ENCODE measurements around the gene ADIG. TPM values are rescaled to one million over a fixed set of nuclear protein-coding genes. Genes with fewer than 3 reads are reported as not detected.

ADIG gene
- total RNA-seq, 1 donor from 2014 or later: not detected

- no peak for DNase-seq
These were observed 21.2 kb downstream of the ADIG start for GRCh38 chr20:38602185-38602581.

- no peak for DNase-seq
These were observed 22.3 kb downstream of the ADIG start for GRCh38 chr20:38603286-38603685.

- no peak for DNase-seq
These were observed 23.9 kb downstream of the ADIG start for GRCh38 chr20:38604873-38605303.

GRCh38 chr20:38607351-38607750 lies 26.4 kb downstream of the ADIG start:
- no peak for DNase-seq

GRCh38 chr20:38608188-38608587 lies 27.2 kb downstream of the ADIG start:
- no peak for DNase-seq

- DNase-seq: no peak
These were observed 28.8 kb downstream of the ADIG start for GRCh38 chr20:38609815-38610214.

GRCh38 chr20:38610521-38610920 lies 29.5 kb downstream of the ADIG start:
- DNase-seq: no peak

GRCh38 chr20:38612751-38613515 lies 31.9 kb downstream of the ADIG start:
- DNase-seq: no peak

- DNase-seq: no peak
These were observed 34.3 kb downstream of the ADIG start for GRCh38 chr20:38615283-38615682.

- DNase-seq: no peak
These were observed 35.5 kb downstream of the ADIG start for GRCh38 chr20:38616457-38616856.

GRCh38 chr20:38617011-38617829 lies 36.2 kb downstream of the ADIG start:
- DNase-seq: no peak

- DNase-seq: no peak
These were observed 36.8 kb downstream of the ADIG start for GRCh38 chr20:38617830-38618196.

- no peak for DNase-seq
These were observed 39.4 kb downstream of the ADIG start for GRCh38 chr20:38620441-38620840.

- DNase-seq: no peak
These were observed 42.1 kb downstream of the ADIG start for GRCh38 chr20:38623061-38623460.

- no peak for DNase-seq
These were observed 43.1 kb downstream of the ADIG start for GRCh38 chr20:38624084-38624483.

- DNase-seq: no peak
These were observed 44.9 kb downstream of the ADIG start for GRCh38 chr20:38625896-38626295.

GRCh38 chr20:38626921-38627659 lies 46.1 kb downstream of the ADIG start:
- DNase-seq: no peak

- no peak for DNase-seq
These were observed 47.8 kb downstream of the ADIG start for GRCh38 chr20:38628580-38629470.

GRCh38 chr20:38629979-38630378 lies 49.0 kb downstream of the ADIG start:
- DNase-seq: no peak

GRCh38 chr20:38630727-38631126 lies 49.7 kb downstream of the ADIG start:
- no peak for DNase-seq

- DNase-seq: no peak
These were observed 50.4 kb downstream of the ADIG start for GRCh38 chr20:38631155-38632022.

Data from occipital lobe (tissue), 2 donors.